GM19035 (cell line): ENCODE results near the gene FBXW11.

Experiments used
- ATAC-seq: cut with Tn5 transposase; IDR thresholded peaks from one replicate; pipeline ENCODE4 v1.9.1; 2021; ENCODE audit not compliant: unreplicated experiment

Gene FBXW11

DNA sequence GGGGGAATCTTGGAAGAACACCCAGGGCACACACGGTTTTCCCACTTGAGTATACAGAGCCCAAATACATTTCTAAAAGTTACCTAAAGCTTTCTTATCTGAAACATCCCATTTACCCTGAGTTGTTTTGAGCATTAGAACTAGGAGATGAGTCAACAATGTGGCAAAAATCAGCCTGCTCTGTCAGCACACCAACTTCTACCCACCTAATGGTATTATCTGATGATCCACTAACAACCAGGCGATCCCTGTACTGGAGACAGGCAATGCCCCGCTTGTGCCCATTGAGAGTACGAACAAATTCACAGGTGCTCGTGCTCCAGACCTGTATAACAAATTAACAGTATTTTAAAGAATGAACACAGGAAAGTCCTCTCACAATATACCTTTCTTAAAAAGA lies 133.8 kb downstream of the FBXW11 start:
- ATAC-seq, result no peak

DNA sequence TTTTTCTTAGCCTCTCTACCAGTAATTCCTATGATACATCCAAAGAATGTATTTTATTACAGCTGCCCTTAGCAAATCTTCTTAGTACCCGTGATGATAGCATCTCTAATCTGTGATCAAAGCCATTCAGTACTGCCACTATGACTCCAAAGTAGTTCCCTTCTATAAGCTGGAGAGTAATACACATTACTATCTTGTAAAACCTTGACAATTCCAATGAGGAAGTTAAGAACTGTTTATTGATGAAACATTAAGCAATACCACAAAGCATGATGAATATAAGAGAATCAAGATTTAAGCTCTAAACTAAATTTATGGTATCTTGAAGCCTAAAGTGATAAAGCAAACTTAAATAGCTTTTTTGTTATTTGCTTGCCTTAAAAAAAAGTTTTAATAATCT lies 134.7 kb downstream of the FBXW11 start:
- no peak for ATAC-seq

GRCh38 chr5:171869956-171870355 lies 136.5 kb downstream of the FBXW11 start:
- ATAC-seq, result no peak

DNA sequence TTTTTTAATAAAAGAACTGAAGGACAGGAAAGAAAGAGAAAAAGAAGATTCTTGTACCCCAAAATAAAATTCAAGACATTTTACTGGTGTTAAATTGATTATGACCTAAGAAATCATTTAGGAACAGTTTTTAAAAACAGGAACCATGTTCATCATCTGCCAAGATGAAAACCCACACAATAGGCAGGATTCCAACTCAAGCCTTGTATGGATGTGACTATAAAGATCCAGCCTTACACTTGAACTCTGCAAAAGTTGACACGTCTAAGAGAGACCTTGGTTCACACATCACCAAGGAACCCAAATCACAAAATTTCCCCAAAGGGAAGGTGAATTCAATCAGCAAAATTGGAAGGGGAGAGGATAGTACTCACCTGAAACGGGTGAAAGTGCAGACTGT lies 138.2 kb downstream of the FBXW11 start:
- ATAC-seq, result no peak

GRCh38 chr5:171867786-171868185 lies 138.7 kb downstream of the FBXW11 start:
- ATAC-seq, result no peak

GRCh38 chr5:171865471-171865870 lies 141.0 kb downstream of the FBXW11 start:
- ATAC-seq, result no peak

DNA sequence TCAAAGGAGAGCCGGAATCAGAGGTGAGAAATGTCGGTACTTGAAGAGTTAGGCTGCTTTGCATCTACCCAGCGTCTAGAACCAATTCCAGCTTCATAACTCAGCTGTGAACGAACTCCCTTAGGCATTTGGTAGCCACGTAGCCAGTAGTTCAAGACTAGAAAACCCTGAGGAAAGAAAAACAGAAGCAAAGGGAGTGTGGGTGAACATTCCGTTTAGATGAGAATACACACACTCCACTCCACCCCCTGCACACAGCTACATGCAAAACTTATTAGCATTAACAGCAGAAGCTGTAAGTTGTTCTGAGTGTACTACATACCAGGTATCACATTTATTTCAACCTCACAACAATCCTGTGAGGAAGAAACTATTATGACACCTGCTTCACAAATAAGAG lies 142.5 kb downstream of the FBXW11 start:
- no peak for ATAC-seq

DNA sequence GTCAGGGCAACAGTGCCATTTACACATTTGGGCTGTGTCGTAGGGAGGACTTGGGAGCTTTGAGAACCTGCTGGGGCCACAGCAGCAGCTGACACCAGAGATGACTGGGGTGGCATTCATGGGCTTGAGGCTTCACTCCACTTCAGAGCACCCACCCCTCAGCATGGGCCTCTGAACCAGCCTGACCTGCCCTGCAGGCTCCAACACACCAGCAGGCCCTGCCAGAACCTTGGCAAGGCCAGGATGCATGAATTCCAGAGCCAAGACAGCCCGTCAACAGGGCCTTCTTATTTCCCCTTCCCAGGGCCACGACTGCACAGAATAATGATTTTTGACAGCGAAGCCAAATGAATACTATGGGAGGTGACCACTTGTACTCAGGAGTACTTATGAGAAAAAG lies 143.8 kb downstream of the FBXW11 start:
- ATAC-seq, result no peak

- ATAC-seq, result no peak
Observed at GRCh38 chr5:171861381-171861780, 145.1 kb downstream of the FBXW11 start.

DNA sequence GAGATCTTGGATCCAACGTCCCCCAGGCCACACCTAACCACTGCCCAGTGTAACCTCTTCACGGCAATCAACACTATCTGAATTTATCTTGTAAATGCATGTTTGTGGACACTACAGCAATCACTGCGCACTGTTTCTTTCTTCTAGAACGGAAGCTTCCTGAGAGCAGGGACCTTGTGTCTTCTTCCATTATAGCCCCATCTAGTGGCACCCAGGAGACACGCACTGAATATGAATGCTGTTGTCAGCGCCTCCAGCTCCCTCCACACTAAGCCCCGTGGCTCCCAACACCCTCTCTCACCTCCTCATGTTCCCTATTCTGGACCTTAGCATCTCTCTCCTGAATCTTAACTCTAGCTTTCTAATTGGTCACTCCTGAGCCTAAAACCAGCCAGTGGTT lies 148.1 kb downstream of the FBXW11 start:
- no peak for ATAC-seq

DNA sequence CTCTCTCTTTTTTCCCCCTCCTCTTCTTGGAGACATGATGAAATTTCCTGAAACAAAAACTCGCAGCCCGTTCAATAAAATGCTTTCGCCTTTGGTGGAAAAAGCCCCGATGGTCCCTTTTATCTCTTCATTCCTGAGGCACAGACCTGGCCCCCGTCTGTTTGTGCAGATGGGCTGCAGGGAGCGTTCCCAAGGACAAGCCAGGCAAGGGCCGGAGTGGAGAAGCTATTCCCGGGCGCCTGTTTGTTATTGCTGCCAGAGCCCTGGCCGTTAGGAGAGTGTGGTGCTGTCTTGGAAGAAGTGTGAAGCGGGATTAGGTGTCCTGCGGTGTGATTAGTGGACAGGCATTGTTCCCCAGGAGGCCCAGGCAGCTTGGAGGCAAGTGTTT lies 149.0 kb downstream of the FBXW11 start:
- no peak for ATAC-seq

GRCh38 chr5:171855798-171856763 lies 150.4 kb downstream of the FBXW11 start:
- no peak for ATAC-seq

DNA sequence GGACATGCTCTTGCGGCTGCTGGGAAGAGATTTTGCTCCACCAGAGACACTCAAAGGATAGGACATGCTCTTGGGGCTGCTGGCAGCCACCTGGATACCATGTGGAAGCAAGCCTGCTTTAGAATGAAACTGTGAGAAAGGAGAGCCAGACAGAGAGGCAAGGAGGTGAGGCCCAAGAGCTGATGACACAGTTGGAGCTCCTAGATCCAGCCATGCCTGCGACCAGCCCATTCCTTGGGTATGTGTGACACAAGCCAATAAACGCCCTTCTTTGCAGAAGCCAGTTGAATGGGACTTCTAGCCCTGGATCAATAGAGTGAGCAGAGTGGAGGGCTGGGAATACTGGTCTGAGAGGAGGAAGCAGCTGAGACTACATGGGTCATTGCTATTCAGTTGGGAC lies 151.2 kb downstream of the FBXW11 start:
- ATAC-seq, result no peak

GRCh38 chr5:171852255-171852681 lies 154.2 kb downstream of the FBXW11 start:
- ATAC-seq, result no peak

- ATAC-seq, result no peak
Observed at GRCh38 chr5:171851251-171851650, 155.2 kb downstream of the FBXW11 start.

- no peak for ATAC-seq
Observed at GRCh38 chr5:171850324-171850947, 156.0 kb downstream of the FBXW11 start.

DNA sequence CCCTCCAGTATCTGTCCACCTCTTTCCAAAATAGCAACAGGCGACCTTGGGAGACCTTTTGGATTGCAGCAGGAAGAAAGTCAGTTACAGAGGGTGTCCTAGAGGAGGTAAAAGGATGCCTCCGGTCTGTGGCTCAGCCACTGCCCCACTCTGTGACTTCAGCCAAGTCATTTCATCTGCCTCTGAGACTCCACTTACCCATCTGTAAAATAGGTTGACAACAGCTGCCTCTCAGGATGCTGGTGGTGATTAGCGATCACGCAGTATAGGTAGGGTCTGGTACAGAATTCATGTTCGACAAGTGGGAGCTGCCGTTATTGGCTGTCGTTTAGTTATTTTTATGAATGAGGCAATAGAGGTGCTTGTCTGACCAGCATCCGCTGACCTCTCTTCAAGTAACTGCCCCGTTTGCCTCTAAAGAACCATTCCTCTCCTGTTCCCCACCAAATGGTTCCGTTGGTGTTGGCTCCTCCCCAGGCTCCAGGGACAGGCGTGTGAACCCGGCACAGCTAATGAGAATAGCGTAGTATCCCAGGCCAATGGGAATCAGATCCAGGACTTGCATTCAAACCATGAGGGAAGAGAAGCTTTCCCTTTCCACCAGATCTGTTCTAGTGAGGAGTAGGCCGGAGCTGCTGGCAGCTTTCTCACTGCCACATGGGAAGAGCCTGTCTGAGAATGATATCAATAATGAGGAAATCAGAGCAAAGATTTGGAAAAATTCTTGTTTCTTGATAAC lies 156.7 kb downstream of the FBXW11 start:
- no peak for ATAC-seq

GRCh38 chr5:171848911-171849520 lies 157.4 kb downstream of the FBXW11 start:
- no peak for ATAC-seq

DNA sequence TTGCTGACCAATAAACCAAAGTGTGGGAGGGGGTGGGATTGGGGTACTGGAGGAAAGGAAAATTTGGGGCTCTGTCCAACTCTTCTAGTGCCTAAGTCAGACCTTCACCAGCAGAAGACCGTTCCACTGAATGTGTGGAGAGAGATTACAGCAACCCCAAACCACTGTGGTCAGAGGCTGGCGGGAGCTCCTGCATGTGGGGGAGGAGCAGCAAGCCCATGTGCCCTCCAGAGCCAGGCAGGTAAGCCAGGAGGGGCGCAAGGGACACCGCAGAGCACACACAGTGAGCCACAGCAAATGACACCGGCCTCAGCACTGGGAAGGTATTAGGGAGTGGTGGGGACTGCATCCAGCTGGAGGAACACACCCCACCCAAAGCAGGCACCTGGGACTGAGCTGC lies 158.0 kb downstream of the FBXW11 start:
- no peak for ATAC-seq

GRCh38 chr5:171848006-171848405 lies 158.4 kb downstream of the FBXW11 start:
- no peak for ATAC-seq

DNA sequence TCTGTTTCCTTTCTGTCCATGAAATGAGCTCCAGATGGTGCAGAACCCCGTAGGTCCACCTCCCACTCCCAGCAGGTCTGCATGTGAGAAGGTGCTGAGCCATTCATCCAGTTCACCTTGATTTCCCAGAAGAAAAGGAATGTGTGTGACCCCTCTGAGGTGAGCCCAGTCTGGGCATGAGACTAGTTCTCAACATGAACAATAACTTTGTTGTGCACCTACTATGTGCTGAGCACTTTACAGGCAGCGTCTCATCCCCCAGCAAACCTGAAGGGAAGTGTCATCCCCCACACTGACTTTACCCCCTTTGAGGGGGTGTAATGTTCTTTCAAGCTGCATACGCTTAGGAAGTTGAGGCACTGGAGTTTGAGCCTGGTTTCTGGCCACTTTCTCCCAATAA lies 159.4 kb downstream of the FBXW11 start:
- ATAC-seq, result no peak
